Spleen (tissue), 7 donors: ENCODE results near the gene IGSF6.

Source experiments
- POLR2A ChIP-seq, 3 donors: fragments of 450-650 bp; IDR thresholded peaks; one replicate each; pipeline ENCODE4 v1.5.1; 2017; ENCODE audit warnings: antibody characterized with exemption in 3 of 3, mild to moderate bottlenecking in 1 of 3
- POLR2AphosphoS5 ChIP-seq, 3 donors: sonication (generic); formaldehyde crosslinking; IDR thresholded peaks; one replicate each; pipeline ENCODE4 v1.5.1; 2017; ENCODE audit warnings: antibody characterized with exemption in 3 of 3
- TF ChIP-seq, protein P1 (sequence below), 11 experiments: fragments of 200-600 bp in 7 of 11; fragments of 450-650 bp in 4 of 11; sonication (generic) in 4 of 11; IDR thresholded peaks in 8 of 11; conservative IDR thresholded peaks in 3 of 11; 1 replicate in 7 of 11; 2 replicates in 4 of 11; pipeline versions ENCODE4 v1.4.0 to v1.8.0; 2016 to 2021; ENCODE audit warnings: antibody characterized with exemption in 11 of 11, inconsistent platforms in 4 of 11, mild to moderate bottlenecking in 1 of 11
- donor health status: DM: no; HTN: no; CAD: no; lungs with moderate emphysema.
- donor health status: DM: no; HTN: no; CAD: no.
- donor health status: DM: no; HTN: no; CAD: no.

GRCh38 chr16:21664801-21665492 is 12.5 kb upstream of the IGSF6 start:
- TF ChIP-seq, protein P1, sequence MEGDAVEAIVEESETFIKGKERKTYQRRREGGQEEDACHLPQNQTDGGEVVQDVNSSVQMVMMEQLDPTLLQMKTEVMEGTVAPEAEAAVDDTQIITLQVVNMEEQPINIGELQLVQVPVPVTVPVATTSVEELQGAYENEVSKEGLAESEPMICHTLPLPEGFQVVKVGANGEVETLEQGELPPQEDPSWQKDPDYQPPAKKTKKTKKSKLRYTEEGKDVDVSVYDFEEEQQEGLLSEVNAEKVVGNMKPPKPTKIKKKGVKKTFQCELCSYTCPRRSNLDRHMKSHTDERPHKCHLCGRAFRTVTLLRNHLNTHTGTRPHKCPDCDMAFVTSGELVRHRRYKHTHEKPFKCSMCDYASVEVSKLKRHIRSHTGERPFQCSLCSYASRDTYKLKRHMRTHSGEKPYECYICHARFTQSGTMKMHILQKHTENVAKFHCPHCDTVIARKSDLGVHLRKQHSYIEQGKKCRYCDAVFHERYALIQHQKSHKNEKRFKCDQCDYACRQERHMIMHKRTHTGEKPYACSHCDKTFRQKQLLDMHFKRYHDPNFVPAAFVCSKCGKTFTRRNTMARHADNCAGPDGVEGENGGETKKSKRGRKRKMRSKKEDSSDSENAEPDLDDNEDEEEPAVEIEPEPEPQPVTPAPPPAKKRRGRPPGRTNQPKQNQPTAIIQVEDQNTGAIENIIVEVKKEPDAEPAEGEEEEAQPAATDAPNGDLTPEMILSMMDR (IDR thresholded peaks at IDR 0.05 in 8 of 11, conservative IDR thresholded peaks at IDR 0.05 in 3 of 11): no peak
- TF ChIP-seq POLR2A (IDR thresholded peaks at IDR 0.05) (no peak), POLR2AphosphoS5 (IDR thresholded peaks at IDR 0.05) (no peak)
